Transverse colon (tissue), 4 donors: ENCODE results near the gene DENND6B. TPM values are rescaled to one million over a fixed set of nuclear protein-coding genes. Genes with fewer than 3 reads are reported as not detected.
"Not testable (repeated sequence)": the region's sequence is repeated elsewhere in the genome, so short reads cannot be mapped to it uniquely, and the experiment has no call there.

Source experiments
- DNase-seq: peaks from one replicate; pipeline ENCODE4 v3.0.0-alpha.2; 2019
- H3K27ac ChIP-seq, 4 donors: fragments of 200-600 bp; sonication (generic); 2 replicates each; pipeline ENCODE4 v1.5.1; 2016 to 2018; ENCODE audit warnings: inconsistent platforms in 4 of 4
- H3K27me3 ChIP-seq: fragments of 200-600 bp; sonication (generic); 2 replicates; pipeline ENCODE4 v1.5.1; 2017; ENCODE audit warnings: inconsistent platforms
- H3K36me3 ChIP-seq, 4 donors: fragments of 200-600 bp; sonication (generic); 2 replicates each; pipeline ENCODE4 v1.5.1; 2017 to 2019; ENCODE audit warnings: inconsistent platforms in 4 of 4
- H3K4me1 ChIP-seq, 4 donors: fragments of 200-600 bp; sonication (generic); 2 replicates each; pipeline ENCODE4 v1.5.1; 2017 to 2020; ENCODE audit warnings: inconsistent platforms in 4 of 4
- H3K4me3 ChIP-seq, 4 donors: fragments of 200-600 bp; sonication (generic); 1 replicate in 1 of 4; 2 replicates in 3 of 4; pipeline versions ENCODE4 v1.5.1 to v1.6.1; 2017 to 2019; ENCODE audit warnings: inconsistent platforms in 4 of 4
- H3K9me3 ChIP-seq, 2 donors: fragments of 200-600 bp; sonication (generic); 2 replicates each; pipeline ENCODE4 v1.5.1; 2017 to 2019; ENCODE audit warnings: inconsistent platforms in 2 of 2
- EP300 ChIP-seq: sonication (generic); formaldehyde crosslinking; IDR thresholded peaks from one replicate; pipeline ENCODE4 v1.6.1; 2017; ENCODE audit warnings: antibody characterized with exemption, low read depth
- POLR2A ChIP-seq: fragments of 450-650 bp; IDR thresholded peaks from one replicate; pipeline ENCODE4 v1.6.1; 2016; ENCODE audit warnings: antibody characterized with exemption, mild to moderate bottlenecking, moderate library complexity
- POLR2AphosphoS5 ChIP-seq, 3 donors: sonication (generic); formaldehyde crosslinking; IDR thresholded peaks; one replicate each; pipeline ENCODE4 v1.6.1; 2016; ENCODE audit warnings: antibody characterized with exemption in 3 of 3
- WGBS, 2 donors: methylation state at CpG; one replicate each; pipeline ENCODE4 v1.1.5; 2018; ENCODE audit warnings: low coverage in 1 of 2; 5-methylcytosine and 5-hydroxymethylcytosine counted together
- in situ Hi-C, 4 donors: fragments of 200-750 bp; cut with MboI; loops; one replicate each; pipeline versions ENCODE4 v1.15.0 to v1.15.1; 2017; ENCODE audit warnings: low sequenced_read_pairs in 3 of 4, low pct_ligation_motif_present in 1 of 4, low pct_unique_long_range_greater_than_20kb in 1 of 4
- intact Hi-C: fragments of 100-400 bp; cut with DNase I; formaldehyde crosslinking; loops from one replicate; pipeline ENCODE4 v1.15.1; 2023; ENCODE audit warnings: low total_unique reads
- total RNA-seq, 4 donors: library from RNA; depleted of rRNA; stranded (reverse); fragments of >200 nt; gene quantifications; one replicate each; pipeline ENCODE4 v1.1.0, GENCODE V29; 2016
- TF ChIP-seq, protein P1 (sequence below), 5 experiments: fragments of 200-600 bp in 3 of 5; fragments of 450-650 bp in 2 of 5; sonication (generic) in 3 of 5; IDR thresholded peaks; 1 replicate in 2 of 5; 2 replicates in 3 of 5; pipeline ENCODE4 v1.5.1; 2016 to 2017; ENCODE audit warnings: antibody characterized with exemption in 5 of 5, inconsistent platforms in 3 of 5, mild to moderate bottlenecking in 2 of 5, moderate library complexity in 1 of 5

DENND6B gene
- total RNA-seq, 4 donors from 2014 or later, result 3.2 to 22.7 (median 8.3) TPM

DNA sequence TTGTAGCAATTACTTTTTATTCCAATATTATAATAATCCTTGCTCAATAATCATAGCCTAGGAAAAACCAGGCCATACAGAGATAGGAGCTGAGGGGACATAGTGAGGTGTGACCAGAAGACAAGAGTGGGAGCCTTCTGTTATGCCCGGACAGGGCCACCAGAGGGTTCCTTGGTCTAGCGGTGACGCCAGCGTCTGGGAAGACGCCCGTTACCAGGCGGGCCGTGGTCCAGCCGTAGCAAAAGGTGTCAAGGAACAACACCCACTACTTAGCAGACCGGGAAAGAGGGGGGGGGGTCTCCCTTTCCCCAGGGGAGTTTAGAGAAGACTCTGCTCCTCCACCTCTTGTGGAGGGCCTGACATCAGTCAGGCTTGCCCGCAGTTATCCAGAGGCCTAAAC lies 53.5 kb downstream of the DENND6B start:
- in situ Hi-C loops, result loop anchor here in 1 of 4 donors (10.0 kb wide), 1 partner anchor 61 kb away; no protein-coding TSS in a partner anchor
- H3K4me1 ChIP-seq, result peaks cover 23 to 38% (median 35%) of the 10 kb centered on the region in 4 donors
- H3K36me3 ChIP-seq, result peaks cover 0 to 15% (median 5%) of the 10 kb centered on the region in 4 donors
- H3K4me3 ChIP-seq, H3K9me3 ChIP-seq, intact Hi-C loops, H3K27ac ChIP-seq, DNase-seq: not testable (repeated sequence)
- peaks cover 32% of the 10 kb centered on the region for H3K27me3 ChIP-seq
- 43% methylated on average over 11 of the region's 11 CpGs; no CpG with 5 or more reads in 1 of the 2 donors for WGBS, 2 donors
- TF ChIP-seq, protein P1, sequence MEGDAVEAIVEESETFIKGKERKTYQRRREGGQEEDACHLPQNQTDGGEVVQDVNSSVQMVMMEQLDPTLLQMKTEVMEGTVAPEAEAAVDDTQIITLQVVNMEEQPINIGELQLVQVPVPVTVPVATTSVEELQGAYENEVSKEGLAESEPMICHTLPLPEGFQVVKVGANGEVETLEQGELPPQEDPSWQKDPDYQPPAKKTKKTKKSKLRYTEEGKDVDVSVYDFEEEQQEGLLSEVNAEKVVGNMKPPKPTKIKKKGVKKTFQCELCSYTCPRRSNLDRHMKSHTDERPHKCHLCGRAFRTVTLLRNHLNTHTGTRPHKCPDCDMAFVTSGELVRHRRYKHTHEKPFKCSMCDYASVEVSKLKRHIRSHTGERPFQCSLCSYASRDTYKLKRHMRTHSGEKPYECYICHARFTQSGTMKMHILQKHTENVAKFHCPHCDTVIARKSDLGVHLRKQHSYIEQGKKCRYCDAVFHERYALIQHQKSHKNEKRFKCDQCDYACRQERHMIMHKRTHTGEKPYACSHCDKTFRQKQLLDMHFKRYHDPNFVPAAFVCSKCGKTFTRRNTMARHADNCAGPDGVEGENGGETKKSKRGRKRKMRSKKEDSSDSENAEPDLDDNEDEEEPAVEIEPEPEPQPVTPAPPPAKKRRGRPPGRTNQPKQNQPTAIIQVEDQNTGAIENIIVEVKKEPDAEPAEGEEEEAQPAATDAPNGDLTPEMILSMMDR (IDR thresholded peaks at IDR 0.05), result peak in 1 of 5 experiments; percentile 15

DNA sequence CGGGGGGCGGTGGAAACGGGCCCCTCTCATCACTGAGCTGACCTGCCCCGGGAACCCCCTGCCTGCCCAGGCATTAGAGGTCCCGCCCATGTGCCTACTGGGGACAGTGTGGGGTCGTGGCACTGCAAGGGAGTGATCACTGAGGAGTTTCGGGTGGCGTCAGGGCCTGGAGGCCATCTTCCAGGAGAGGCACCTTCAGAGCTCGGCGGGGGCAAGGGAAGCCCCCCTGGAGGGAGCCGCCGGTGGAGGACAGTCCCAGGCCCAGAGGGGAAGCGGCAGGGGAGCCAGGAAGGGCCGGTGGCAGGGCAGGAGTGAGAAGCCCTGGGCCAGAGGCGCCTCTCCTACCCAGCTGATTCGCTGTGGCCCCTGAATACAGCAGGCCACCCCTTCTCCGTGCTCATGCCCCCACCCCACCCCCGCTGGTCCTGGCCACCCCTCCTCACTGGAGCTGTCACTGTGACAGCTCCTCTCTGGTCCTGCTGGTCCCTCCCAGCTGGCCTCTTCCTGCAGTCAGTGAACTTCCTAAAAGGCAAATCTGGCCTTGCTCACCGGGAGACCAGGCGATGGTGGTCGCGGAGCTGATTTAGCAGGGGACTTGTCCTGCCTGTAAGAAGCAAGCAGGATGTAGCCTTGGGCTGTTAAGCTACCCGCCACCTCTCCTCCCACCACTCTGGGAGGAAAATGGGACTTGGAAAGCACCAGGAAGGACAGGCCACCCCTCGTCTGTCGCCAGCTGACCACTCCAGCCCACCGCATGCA lies 54.6 kb downstream of the DENND6B start:
- H3K9me3 ChIP-seq, result no peaks in the 10 kb centered on the region
- DNase-seq, result no peak
- intact Hi-C loops (no loop called here), in situ Hi-C loops (loop anchor here in 1 of 4 donors (10.0 kb wide), 1 partner anchor 63 kb away; no protein-coding TSS in a partner anchor)
- WGBS, 2 donors, result 66% methylated on average over 15 of the region's 26 CpGs; no CpG with 5 or more reads in 1 of the 2 donors
- no peak overlapping the region for H3K27ac ChIP-seq
- peaks cover 0 to 4% (median 2%) of the 10 kb centered on the region in 4 donors for H3K36me3 ChIP-seq
- peaks cover 23 to 49% (median 47%) of the 10 kb centered on the region in 4 donors for H3K4me1 ChIP-seq
- TF ChIP-seq POLR2AphosphoS5 (IDR thresholded peaks at IDR 0.05), result no peak
- TF ChIP-seq, protein P1 (IDR thresholded peaks at IDR 0.05), result no peak
- TF ChIP-seq EP300, result no peak
- TF ChIP-seq POLR2A, result no peak
- H3K4me3 ChIP-seq, result peak overlapping the region in 2 of 4 donors; percentile 47 to 59
- H3K27me3 ChIP-seq, result peaks cover 40% of the 10 kb centered on the region

DNA sequence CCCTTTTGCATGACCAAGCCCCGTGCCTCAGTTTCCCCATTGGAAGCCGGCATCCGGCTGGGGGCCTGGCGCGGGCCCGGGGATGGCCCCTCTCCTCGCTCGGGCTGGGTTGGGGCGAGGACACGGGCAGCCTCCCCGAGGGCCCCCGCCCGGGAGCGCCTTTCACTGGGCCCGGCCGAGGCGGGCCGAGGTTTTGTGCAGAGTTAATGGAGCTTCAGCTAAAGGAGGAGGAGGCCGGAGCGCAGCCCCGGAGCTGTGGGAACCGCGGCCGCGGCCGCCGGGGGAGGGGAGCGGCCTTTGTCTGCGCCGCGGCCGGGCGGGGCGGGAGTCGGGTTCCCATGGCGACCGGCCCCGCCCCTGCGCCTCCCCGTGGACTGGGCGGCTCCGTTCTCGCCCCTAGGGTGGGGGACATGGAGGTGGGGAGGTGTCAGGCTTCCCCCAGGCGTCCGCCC lies 55.3 kb downstream of the DENND6B start:
- intact Hi-C loops (no loop called here), in situ Hi-C loops (loop anchor here in 1 of 4 donors (10.0 kb wide), 1 partner anchor 63 kb away; no protein-coding TSS in a partner anchor)
- H3K27me3 ChIP-seq, result peaks cover 47% of the 10 kb centered on the region
- H3K27ac ChIP-seq, result no peak overlapping the region
- 1% methylated on average over 41 of the region's 45 CpGs; no CpG with 5 or more reads in 1 of the 2 donors for WGBS, 2 donors
- no peaks in the 10 kb centered on the region for H3K9me3 ChIP-seq
- TF ChIP-seq, protein P1 (IDR thresholded peaks at IDR 0.05), result peak in 1 of 5 experiments; percentile 26
- TF ChIP-seq POLR2AphosphoS5 (IDR thresholded peaks at IDR 0.05), result no peak
- peaks cover 23 to 54% (median 49%) of the 10 kb centered on the region in 4 donors for H3K4me1 ChIP-seq
- peaks cover 0 to 4% (median 2%) of the 10 kb centered on the region in 4 donors for H3K36me3 ChIP-seq
- peak overlapping the region in 3 of 4 donors; percentile 7 to 59 (median 47) for H3K4me3 ChIP-seq
- DNase-seq, result peak; percentile 75

- peak; percentile 74 for DNase-seq
- in situ Hi-C loops, result loop anchor here in 1 of 4 donors (10.0 kb wide), 1 partner anchor 64 kb away; no protein-coding TSS in a partner anchor
- WGBS, 2 donors, result 0 to 4% methylated on average over 1 to 52 of the region's 53 CpGs
- H3K4me1 ChIP-seq, result peaks cover 23 to 54% (median 49%) of the 10 kb centered on the region in 4 donors
- H3K27ac ChIP-seq, result peak overlapping the region; percentile 26 to 55 (median 40)
- H3K27me3 ChIP-seq, result peaks cover 51% of the 10 kb centered on the region
- intact Hi-C loops, result no loop called here
- peaks cover 0 to 4% (median 2%) of the 10 kb centered on the region in 4 donors for H3K36me3 ChIP-seq
- no peaks in the 10 kb centered on the region for H3K9me3 ChIP-seq
- peak overlapping the region in 3 of 4 donors; percentile 33 to 59 (median 47) for H3K4me3 ChIP-seq
- TF ChIP-seq EP300 (no peak), POLR2AphosphoS5 (IDR thresholded peaks at IDR 0.05) (no peak), POLR2A (no peak)
- TF ChIP-seq, protein P1 (IDR thresholded peaks at IDR 0.05), result no peak
Measured at GRCh38 chr22:50270666-50271394, 56.0 kb downstream of the DENND6B start.
